ENCODE measurements around the gene DHX15. TPM values are rescaled to one million over a fixed set of nuclear protein-coding genes. Genes with fewer than 3 reads are reported as not detected.

DHX15 gene
- total RNA-seq, 1 experiment from 2014 or later, result 229 TPM

DNA sequence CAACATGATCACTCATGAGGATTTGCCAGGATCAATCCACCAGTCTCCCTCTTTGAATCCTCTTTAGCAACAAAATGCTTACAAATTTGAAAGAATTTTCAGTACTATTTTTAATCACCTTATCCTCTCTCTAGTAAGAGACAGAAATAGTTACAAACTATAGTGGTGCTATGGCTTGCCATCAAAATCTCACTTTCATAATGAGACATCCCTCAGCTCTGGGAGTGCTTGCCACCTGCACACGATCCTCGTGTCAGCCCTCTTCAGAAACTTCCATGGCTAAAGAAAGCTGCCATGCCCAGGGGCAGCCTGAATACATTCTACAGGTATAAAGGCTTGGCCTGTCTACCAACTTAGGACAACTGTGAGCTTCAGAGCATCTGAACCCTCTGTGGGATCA lies 5.1 kb upstream of the DHX15 start:
- no peaks in the 10 kb centered on the region for H3K9me2 ChIP-seq (replicated peaks; ENCODE audit: low read length)
- H3K9me3 ChIP-seq (ENCODE audit: low read length), result no peaks in the 10 kb centered on the region
- ChIA-PET CTCF (no interaction called here), POLR2A (ENCODE audit: unreplicated experiment) (no interaction called here)
- no peaks in the 10 kb centered on the region for H3F3A ChIP-seq (ENCODE audit: low read length, unreplicated experiment)
- no peak overlapping the region for H3K4me2 ChIP-seq (ENCODE audit: low read length)
- peaks cover 6% of the 10 kb centered on the region for H3K4me1 ChIP-seq (ENCODE audit: insufficient read depth, low read length)
- intact Hi-C loops (cut with micrococcal nuclease), result loop anchor here (10.0 kb wide), 1 partner anchor 385 kb away; no protein-coding TSS in a partner anchor
- BruUV-seq (replicated peaks), result no TSS peak
- no peak overlapping the region for H3K4me3 ChIP-seq (ENCODE audit: low read length)
- peaks cover under 1% of the 10 kb centered on the region; the same call in 1 of the 2 replicates for H3K79me2 ChIP-seq (ENCODE audit: low read length)
- no peaks in the 10 kb centered on the region for H3K27me3 ChIP-seq (ENCODE audit: low read length)
- H2AFZ ChIP-seq (ENCODE audit: low read length), result no peak overlapping the region
- ATAC-seq (no peak), DNase-seq (no peak)
- no peak overlapping the region for H3K9ac ChIP-seq (ENCODE audit: low read length)
- H3K27ac ChIP-seq (ENCODE audit: low read length), result no peak overlapping the region
- H3K36me3 ChIP-seq (ENCODE audit: low read depth, low read length), result no peaks in the 10 kb centered on the region
- TF ChIP-seq, protein P1, sequence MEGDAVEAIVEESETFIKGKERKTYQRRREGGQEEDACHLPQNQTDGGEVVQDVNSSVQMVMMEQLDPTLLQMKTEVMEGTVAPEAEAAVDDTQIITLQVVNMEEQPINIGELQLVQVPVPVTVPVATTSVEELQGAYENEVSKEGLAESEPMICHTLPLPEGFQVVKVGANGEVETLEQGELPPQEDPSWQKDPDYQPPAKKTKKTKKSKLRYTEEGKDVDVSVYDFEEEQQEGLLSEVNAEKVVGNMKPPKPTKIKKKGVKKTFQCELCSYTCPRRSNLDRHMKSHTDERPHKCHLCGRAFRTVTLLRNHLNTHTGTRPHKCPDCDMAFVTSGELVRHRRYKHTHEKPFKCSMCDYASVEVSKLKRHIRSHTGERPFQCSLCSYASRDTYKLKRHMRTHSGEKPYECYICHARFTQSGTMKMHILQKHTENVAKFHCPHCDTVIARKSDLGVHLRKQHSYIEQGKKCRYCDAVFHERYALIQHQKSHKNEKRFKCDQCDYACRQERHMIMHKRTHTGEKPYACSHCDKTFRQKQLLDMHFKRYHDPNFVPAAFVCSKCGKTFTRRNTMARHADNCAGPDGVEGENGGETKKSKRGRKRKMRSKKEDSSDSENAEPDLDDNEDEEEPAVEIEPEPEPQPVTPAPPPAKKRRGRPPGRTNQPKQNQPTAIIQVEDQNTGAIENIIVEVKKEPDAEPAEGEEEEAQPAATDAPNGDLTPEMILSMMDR (conservative IDR thresholded peaks at IDR 0.05; ENCODE audit: low read depth, low read length), result no peak
- TF ChIP-seq EZH2phosphoT487 (IDR thresholded peaks at IDR 0.05; ENCODE audit: borderline replicate concordance, low read length) (no peak), EZH2 (IDR thresholded peaks at IDR 0.05; ENCODE audit: low read length, unreplicated experiment) (no peak)
- no peaks in the 10 kb centered on the region for H4K20me1 ChIP-seq (ENCODE audit: low read length)

DNA sequence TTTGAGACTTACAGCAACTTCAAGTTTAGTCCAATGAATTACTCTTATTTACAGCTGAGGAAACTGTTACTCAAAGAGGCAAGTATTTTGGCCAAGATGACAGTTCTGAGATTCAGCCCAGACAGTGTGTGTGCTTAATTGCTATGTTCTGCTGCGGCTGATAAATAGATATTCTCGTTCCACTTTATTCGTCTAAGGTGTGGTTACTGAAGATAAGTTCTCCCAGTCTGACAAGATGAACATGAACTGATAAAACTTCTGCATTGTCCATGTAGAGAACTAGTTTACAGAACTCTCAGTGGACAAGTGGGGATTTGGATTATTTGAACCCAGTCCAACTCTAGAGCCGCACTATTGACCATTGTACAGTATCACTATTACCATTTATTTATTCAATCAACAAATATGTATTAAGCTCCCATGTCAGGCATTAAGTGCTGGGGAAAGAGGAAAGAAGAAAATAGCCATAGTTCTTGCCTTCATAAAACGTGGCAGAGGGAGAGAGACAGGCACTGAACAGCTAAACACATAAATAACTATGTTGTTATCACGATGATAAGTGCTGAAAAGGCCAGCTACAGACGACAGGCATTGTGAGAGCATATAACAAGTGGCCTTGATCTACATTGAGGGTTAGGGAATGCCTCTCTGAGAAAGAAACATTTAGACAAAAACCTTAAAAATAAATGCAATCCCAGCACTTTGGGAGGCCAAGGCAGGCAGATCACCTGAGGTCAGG lies 4.0 kb upstream of the DHX15 start:
- Histone ChIP-seq H3K4me3 (ENCODE audit: low read length) (no peak overlapping the region), H3K9ac (ENCODE audit: low read length) (no peak overlapping the region), H3K4me2 (ENCODE audit: low read length) (no peak overlapping the region), H2AFZ (ENCODE audit: low read length) (no peak overlapping the region), H3K36me3 (ENCODE audit: low read depth, low read length) (no peaks in the 10 kb centered on the region), H4K20me1 (ENCODE audit: low read length) (no peaks in the 10 kb centered on the region), H3K9me2 (replicated peaks; ENCODE audit: low read length) (no peaks in the 10 kb centered on the region), H3K9me3 (ENCODE audit: low read length) (no peaks in the 10 kb centered on the region), H3K79me2 (ENCODE audit: low read length) (peaks cover 11% of the 10 kb centered on the region), H3K4me1 (ENCODE audit: insufficient read depth, low read length) (no peaks in the 10 kb centered on the region), H3F3A (ENCODE audit: low read length, unreplicated experiment) (no peaks in the 10 kb centered on the region), H3K27me3 (ENCODE audit: low read length) (no peaks in the 10 kb centered on the region), H3K27ac (ENCODE audit: low read length) (no peak overlapping the region)
- no peak for TF ChIP-seq EZH2 (IDR thresholded peaks at IDR 0.05; ENCODE audit: low read length, unreplicated experiment)
- CTCF ChIA-PET, result no interaction called here
- intact Hi-C loops (cut with micrococcal nuclease), result loop anchor here (10.0 kb wide), 1 partner anchor 386 kb away; no protein-coding TSS in a partner anchor
- no TSS peak for BruUV-seq (replicated peaks)
- POLR2A ChIA-PET (ENCODE audit: unreplicated experiment), result no interaction called here
- ATAC-seq, result no peak
- DNase-seq, result no peak

DNA sequence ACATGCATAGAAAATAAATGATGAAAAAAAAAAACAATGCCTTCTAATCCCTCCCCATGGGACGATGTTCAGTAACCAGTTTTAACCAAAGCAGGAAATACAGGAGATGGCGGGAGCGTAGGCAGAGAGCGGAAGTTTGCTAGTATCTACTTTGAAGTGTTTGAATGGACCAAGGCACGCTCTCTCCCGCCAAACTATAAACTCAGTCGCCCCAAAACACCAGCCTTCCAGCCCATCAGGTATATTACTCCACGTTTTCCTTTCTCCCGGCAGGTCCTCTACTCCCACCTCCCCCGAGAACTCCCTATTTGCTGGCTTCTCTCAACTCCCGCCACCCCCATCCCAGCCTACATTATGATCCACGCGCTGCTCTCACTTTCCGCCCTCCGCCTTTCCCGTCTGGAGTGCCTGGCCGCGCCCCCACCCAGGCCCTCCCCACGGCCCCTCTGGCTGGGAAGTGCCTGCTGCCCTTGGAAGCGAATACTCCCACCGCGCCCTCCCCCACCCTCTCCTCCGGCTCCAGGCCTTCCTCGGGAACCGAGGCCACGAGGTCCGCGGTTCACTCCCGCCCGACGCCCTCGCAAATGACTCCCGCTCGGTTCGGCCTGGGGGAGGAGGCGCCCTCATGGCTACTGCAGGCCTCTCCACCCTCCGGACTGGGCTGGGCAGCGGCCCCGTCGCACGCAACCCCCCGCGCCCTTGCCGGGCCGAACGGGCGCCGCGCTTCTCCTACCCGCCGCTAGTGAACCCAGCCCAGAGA lies 723 bp downstream of the DHX15 start:
- H3K27me3 ChIP-seq (ENCODE audit: low read length), result no peaks in the 10 kb centered on the region
- H3K27ac ChIP-seq (ENCODE audit: low read length), result peak overlapping the region; percentile 90
- intact Hi-C loops (cut with micrococcal nuclease), result loop anchor here (5.0 to 10.0 kb wide), 2 partner anchors 74 to 391 kb away; no protein-coding TSS in a partner anchor
- H3K9me2 ChIP-seq (replicated peaks; ENCODE audit: low read length), result no peaks in the 10 kb centered on the region
- peak; percentile 55 for ATAC-seq
- POLR2A ChIA-PET (ENCODE audit: unreplicated experiment), result interaction anchor here (0.6 to 0.7 kb wide), 2 partner anchors 212 to 215 kb away, joined by 3 to 6 read pairs; partner anchors contain the start of gene SOD3
- H3K36me3 ChIP-seq (ENCODE audit: low read depth, low read length), result peaks cover 22% of the 10 kb centered on the region
- H2AFZ ChIP-seq (ENCODE audit: low read length), result peak overlapping the region; percentile 75
- H3F3A ChIP-seq (ENCODE audit: low read length, unreplicated experiment), result no peaks in the 10 kb centered on the region
- peak; percentile 41 for DNase-seq
- H4K20me1 ChIP-seq (ENCODE audit: low read length), result peaks cover 45% of the 10 kb centered on the region
- peaks cover 58% of the 10 kb centered on the region for H3K79me2 ChIP-seq (ENCODE audit: low read length)
- H3K4me1 ChIP-seq (ENCODE audit: insufficient read depth, low read length), result peaks cover 17% of the 10 kb centered on the region; the same call in 1 of the 2 replicates
- peak overlapping the region; percentile 100 for H3K9ac ChIP-seq (ENCODE audit: low read length)
- TF ChIP-seq EZH2 (IDR thresholded peaks at IDR 0.05; ENCODE audit: low read length, unreplicated experiment) (no peak), EZH2phosphoT487 (IDR thresholded peaks at IDR 0.05; ENCODE audit: borderline replicate concordance, low read length) (no peak)
- TF ChIP-seq, protein P1 (conservative IDR thresholded peaks at IDR 0.05; ENCODE audit: low read depth, low read length), result no peak
- no TSS peak for BruUV-seq (replicated peaks)
- no peaks in the 10 kb centered on the region for H3K9me3 ChIP-seq (ENCODE audit: low read length)
- peak overlapping the region; percentile 90 for H3K4me3 ChIP-seq (ENCODE audit: low read length)
- CTCF ChIA-PET, result no interaction called here
- H3K4me2 ChIP-seq (ENCODE audit: low read length), result peak overlapping the region; percentile 100

Data from PC-3 (cell line).